Measurements from ENCODE around the gene NPHP1. TPM values are rescaled to one million over a fixed set of nuclear protein-coding genes. Genes with fewer than 3 reads are reported as not detected.

The NPHP1 gene
- total RNA-seq, 1 donor from 2014 or later = 2.6 TPM

DNA sequence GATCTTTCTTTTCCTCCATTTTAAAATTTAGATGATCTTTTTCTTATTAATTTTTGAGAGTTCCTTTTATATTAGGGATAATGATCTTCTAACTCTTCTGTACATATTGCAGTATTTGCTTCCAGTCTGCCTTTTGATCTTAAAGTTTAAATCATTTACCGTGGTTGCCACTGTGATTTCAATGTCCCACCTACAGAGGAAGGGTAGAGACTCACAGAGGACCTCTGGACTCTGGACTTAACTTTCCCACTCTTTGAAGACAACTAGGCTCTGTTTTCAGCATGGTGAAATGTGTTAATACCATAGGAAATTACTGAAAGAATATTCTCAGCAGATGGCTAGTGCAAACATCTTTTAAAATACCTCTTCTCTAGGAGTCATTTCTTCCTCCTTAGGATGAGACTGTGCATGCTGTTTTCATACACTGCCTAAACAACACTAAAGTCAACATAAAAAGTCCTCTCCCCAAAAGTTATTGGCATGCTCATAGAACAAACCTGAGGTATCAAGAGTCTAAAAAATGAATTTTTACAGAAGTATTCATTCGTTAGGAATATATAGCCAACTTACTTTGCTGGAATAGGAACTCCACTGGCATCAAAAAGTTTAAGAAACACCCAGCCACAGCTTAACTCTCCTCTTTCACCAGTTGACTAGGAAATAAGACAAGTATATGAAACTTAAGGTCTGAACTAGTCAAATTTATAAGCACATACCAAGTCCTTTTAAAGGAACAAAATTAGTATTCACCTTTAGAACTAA is 58.4 kb downstream of the NPHP1 start:
- H3K36me3 Mint-ChIP-seq (ENCODE audit: low read depth) = no peaks in the 10 kb centered on the region
- TF ChIP-seq, protein P1, sequence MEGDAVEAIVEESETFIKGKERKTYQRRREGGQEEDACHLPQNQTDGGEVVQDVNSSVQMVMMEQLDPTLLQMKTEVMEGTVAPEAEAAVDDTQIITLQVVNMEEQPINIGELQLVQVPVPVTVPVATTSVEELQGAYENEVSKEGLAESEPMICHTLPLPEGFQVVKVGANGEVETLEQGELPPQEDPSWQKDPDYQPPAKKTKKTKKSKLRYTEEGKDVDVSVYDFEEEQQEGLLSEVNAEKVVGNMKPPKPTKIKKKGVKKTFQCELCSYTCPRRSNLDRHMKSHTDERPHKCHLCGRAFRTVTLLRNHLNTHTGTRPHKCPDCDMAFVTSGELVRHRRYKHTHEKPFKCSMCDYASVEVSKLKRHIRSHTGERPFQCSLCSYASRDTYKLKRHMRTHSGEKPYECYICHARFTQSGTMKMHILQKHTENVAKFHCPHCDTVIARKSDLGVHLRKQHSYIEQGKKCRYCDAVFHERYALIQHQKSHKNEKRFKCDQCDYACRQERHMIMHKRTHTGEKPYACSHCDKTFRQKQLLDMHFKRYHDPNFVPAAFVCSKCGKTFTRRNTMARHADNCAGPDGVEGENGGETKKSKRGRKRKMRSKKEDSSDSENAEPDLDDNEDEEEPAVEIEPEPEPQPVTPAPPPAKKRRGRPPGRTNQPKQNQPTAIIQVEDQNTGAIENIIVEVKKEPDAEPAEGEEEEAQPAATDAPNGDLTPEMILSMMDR (IDR thresholded peaks at IDR 0.05) = no peak

DNA sequence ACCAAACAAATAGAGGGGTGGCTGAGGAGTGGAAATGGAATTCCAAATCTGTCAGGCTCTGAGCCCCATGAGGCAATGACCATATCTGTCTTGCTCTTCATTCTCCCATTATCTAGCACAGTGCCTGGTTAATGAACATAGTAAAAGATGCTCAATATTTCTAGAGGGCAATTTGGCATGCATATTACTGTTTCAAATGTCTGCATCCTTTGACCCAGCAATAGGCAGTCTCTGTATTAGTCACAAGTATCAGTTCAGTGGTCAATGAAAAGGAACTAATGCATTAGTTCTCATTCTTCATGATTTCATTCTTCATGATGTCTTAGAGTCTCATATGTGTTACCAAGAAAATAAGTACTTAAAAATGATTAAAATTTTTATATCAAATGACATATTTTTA is 60.8 kb downstream of the NPHP1 start:
- no peaks in the 10 kb centered on the region for H3K36me3 Mint-ChIP-seq (ENCODE audit: low read depth)

More for the DNA sequence above, 58.4 kb downstream of the NPHP1 start:
- no peak overlapping the region for H3K4me3 Mint-ChIP-seq (ENCODE audit: unreplicated experiment)
- no peak overlapping the region for H3K27ac Mint-ChIP-seq (ENCODE audit: unreplicated experiment)
- H3K4me1 Mint-ChIP-seq (ENCODE audit: low read depth) = peaks cover 17% of the 10 kb centered on the region
- no peaks in the 10 kb centered on the region for H3K27me3 Mint-ChIP-seq (ENCODE audit: low read depth)
- no peak for DNase-seq (ENCODE audit: low spot score)
- H3K9me3 Mint-ChIP-seq (ENCODE audit: low read depth) = peaks cover 3% of the 10 kb centered on the region

DNA sequence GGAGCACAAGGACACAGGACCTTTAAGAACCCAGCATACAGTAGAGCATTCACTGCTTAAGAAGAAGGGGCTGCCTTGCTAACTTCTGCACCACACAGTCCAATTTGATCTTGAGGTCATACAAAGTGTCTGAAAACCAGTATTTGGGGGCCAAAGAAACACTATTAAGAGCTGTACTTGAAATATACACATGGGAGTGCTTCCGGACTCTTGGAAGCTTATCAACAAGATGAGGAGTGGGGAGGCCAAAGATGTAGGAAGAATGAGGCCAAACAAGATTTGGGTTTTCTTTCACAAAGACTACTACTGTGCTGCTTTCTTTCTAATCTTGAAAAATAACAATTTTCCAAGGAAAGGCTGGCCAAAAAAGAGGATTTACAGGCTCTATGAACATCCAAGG is 64.4 kb downstream of the NPHP1 start:
- TF ChIP-seq, protein P1 (IDR thresholded peaks at IDR 0.05) = no peak
- H3K27me3 Mint-ChIP-seq (ENCODE audit: low read depth) = no peaks in the 10 kb centered on the region
- no peak overlapping the region for H3K4me3 Mint-ChIP-seq (ENCODE audit: unreplicated experiment)
- H3K27ac Mint-ChIP-seq (ENCODE audit: unreplicated experiment) = no peak overlapping the region
- no peaks in the 10 kb centered on the region for H3K9me3 Mint-ChIP-seq (ENCODE audit: low read depth)
- H3K36me3 Mint-ChIP-seq (ENCODE audit: low read depth) = peaks cover 3% of the 10 kb centered on the region
- DNase-seq (ENCODE audit: low spot score) = no peak
- no peaks in the 10 kb centered on the region for H3K4me1 Mint-ChIP-seq (ENCODE audit: low read depth)

More for the DNA sequence above, 60.8 kb downstream of the NPHP1 start:
- TF ChIP-seq, protein P1 (IDR thresholded peaks at IDR 0.05) = no peak
- no peak for DNase-seq (ENCODE audit: low spot score)
- Mint-ChIP-seq H3K4me1 (ENCODE audit: low read depth) (peaks cover 4% of the 10 kb centered on the region), H3K9me3 (ENCODE audit: low read depth) (peaks cover 3% of the 10 kb centered on the region), H3K4me3 (ENCODE audit: unreplicated experiment) (no peak overlapping the region), H3K27me3 (ENCODE audit: low read depth) (no peaks in the 10 kb centered on the region), H3K27ac (ENCODE audit: unreplicated experiment) (no peak overlapping the region)

DNA sequence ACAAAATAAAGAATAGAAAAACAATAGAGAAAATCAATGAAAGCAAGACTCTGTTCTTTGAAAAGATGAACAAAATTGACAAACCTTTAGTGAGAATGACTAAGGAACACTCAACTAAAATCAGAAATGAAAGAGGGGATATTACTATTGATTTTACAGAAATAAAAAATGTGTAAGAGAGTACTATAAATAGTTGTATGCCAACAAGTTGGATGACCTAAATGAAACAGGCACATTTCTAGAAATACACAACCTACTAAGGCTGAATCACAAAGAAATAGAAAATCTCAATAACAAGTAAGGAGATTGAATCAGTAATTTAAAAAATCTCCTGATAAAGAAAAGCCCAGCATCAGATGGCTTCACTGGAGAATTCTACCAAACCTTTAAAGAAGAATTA is 70.8 kb downstream of the NPHP1 start:
- Mint-ChIP-seq H3K27ac (ENCODE audit: unreplicated experiment) (no peak overlapping the region), H3K9me3 (ENCODE audit: low read depth) (peaks cover 21% of the 10 kb centered on the region), H3K4me3 (ENCODE audit: unreplicated experiment) (no peak overlapping the region), H3K4me1 (ENCODE audit: low read depth) (no peaks in the 10 kb centered on the region), H3K36me3 (ENCODE audit: low read depth) (peaks cover 9% of the 10 kb centered on the region), H3K27me3 (ENCODE audit: low read depth) (no peaks in the 10 kb centered on the region)
- TF ChIP-seq, protein P1 (IDR thresholded peaks at IDR 0.05) = no peak
- no peak for DNase-seq (ENCODE audit: low spot score)

DNA sequence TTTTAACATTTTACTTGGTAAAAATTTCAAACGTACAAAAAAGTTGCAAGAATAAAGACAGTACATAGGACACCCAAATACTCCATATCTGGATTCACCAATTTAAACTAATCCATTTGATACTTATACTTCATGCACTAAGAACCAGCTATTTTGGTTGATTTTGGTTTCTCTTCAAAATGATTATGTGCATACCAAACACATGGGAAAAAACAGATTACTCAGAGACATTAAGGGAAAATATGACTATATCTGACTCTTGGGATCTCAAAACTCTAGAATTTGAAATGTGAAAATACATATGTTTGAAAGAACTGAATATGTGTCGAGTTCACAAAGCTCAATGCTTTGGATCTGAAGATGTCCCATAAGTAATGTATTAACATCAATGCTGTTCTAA is 73.6 kb downstream of the NPHP1 start:
- Mint-ChIP-seq H3K27ac (ENCODE audit: unreplicated experiment) (no peak overlapping the region), H3K36me3 (ENCODE audit: low read depth) (peaks cover 7% of the 10 kb centered on the region), H3K4me1 (ENCODE audit: low read depth) (peaks cover 1% of the 10 kb centered on the region), H3K9me3 (ENCODE audit: low read depth) (peaks cover 21% of the 10 kb centered on the region), H3K4me3 (ENCODE audit: unreplicated experiment) (no peak overlapping the region), H3K27me3 (ENCODE audit: low read depth) (no peaks in the 10 kb centered on the region)
- TF ChIP-seq, protein P1 (IDR thresholded peaks at IDR 0.05) = no peak
- DNase-seq (ENCODE audit: low spot score) = no peak
